Activated T-helper 1 cell treated with Interleukin-2 at 50 U/mL for 16 hours (primary cell): ENCODE results near the gene TULP4.
"Not testable (repeated sequence)": the region's sequence is repeated elsewhere in the genome, so short reads cannot be mapped to it uniquely, and the experiment has no call there.

Source experiments
- DNase-seq: peaks from one replicate; pipeline ENCODE4 v3.0.0-alpha.2; 2020; ENCODE audit warnings: low read depth

TULP4 gene

DNA sequence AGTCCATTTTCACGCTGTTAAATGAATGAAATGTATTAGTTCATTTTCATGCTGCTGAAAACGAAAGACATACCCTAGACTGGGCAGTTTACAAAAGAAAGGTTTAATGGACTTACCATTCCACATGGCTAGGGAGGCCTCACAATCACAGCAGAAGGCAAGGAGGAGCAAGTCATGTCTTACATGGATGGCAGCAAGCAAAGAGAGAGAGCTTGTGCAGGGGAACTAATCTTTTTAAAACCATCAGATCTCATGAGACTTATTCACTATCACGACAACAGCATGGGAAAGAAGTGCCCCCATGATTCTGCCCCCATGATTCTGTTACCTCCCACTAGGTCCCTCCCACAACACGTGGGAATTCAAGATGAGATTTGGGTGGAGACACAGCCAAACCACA is 79.7 kb downstream of the TULP4 start:
- not testable (repeated sequence) for DNase-seq

DNA sequence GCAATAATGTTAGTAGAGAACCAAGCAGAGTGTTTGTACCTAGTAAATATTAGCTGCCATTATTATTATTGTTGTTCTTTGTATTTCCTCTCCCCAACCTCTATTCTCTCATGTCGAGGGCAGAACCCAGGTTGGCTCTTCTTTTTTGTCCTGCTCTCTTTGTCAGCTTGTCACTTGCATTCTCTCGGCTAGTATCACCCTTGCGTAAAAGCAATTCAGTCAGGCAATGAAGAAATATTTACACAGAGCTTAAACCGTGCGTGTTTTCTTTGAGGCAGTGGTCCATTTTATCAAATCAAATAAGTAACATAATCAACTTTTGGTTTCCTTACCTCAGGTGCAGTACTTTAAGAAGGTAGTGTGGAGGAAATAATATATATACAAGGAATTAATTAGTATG is 83.9 kb downstream of the TULP4 start:
- no peak for DNase-seq

DNA sequence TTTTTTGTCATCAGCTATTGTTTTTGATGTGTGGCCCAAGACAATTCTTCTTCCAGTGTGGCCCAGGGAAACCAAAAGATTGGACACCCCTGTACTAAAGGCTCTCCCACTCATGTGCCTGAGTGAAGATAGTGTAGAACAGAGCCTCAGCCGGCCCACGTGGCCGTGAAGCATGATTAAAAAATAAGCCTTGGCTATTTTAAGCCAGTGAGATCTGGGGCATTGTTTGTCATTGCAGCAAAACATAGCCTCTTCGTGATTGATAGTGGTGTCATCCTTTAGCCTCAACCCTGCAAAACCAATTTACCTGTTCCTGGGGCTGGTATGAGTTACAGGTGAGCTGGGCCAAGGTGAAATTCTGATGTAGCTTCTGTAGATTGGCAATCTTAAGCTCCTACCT is 85.3 kb downstream of the TULP4 start:
- DNase-seq = no peak

DNA sequence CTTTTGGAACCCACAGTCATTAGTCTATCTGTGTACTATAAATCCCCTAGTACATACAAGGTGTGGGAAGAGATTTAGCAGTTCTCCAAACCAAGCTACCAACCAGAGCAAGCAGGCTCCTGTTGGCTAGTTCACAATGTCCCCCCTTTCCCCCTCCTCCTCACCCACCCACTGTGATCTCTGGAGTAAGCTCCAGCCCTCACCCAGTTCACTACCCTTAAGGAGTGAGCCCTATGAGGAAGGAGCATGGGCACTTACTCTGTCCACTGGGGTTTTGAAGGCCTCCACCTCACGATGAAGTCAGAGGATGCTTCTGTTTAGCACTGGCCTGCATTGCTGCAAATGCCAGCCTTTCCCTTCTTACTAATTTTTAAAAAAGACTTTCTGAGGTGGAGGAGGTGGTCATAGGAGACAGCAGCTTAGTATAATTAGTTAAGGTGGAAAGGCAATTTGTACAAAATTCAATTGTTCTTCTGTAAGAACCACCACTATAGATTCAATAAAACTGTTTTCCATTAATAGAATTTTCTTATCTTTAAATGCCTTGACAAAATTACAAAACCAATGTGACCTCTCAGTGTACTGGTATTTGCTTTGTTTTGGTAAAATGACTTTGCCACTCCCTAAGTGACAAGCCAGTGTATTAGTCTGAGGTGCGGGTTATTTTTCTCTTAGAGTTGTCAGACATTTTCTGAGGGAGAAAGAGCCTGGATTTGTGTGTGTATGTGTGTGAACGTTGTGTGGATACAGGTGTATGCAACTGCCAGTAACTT is 86.2 kb downstream of the TULP4 start:
- DNase-seq = no peak

GRCh38 chr6:158399040-158399700 is 86.9 kb downstream of the TULP4 start:
- DNase-seq = no peak

DNA sequence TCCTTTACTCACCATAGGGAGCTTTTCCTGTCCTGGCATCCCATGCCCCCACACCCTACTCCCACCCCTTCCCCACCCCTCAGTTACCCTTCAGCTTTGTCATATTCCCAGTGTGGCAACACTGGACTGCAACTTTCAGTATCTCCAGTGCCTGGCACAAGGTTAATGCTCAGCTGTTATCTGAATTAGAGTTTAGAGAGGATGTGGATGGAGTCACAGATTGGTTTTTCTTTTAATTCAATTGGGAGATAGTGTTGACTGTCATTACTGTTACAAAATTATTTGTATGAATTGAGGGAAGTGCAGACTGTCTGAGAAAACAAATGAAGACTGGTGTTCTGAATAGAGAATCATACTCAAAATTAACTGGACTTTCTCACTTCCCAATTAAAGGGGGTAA is 89.9 kb downstream of the TULP4 start:
- DNase-seq = no peak

DNA sequence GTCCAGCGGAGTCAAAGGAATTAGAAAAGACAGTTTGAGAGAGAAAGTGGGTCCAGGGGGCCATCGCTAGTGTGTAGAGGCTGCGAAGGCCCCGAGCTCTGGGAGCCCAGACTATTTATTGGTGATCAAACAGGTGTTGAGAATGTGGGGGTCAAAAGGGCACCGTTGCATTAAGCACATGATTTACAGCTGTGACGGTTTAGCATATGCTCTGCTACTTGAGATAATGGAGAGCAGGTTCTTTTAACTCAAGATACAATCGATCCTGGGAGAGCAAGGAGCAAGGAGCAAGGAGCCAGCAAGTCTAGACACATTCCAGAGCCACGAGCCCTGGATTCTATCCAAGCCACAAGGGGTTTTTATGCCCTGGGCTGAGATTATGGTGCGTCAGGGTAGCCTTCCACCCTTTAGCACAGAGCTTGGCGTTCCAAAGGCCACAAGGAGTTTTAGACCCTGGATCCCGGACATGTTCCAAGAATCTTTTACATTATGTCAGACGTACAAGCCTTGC is 93.1 kb downstream of the TULP4 start:
- not testable (repeated sequence) for DNase-seq

GRCh38 chr6:158405933-158406332 is 93.7 kb downstream of the TULP4 start:
- no peak for DNase-seq

- DNase-seq = no peak
Measured at GRCh38 chr6:158406736-158407135, 94.5 kb downstream of the TULP4 start.

GRCh38 chr6:158408013-158408412 is 95.7 kb downstream of the TULP4 start:
- DNase-seq = no peak

DNA sequence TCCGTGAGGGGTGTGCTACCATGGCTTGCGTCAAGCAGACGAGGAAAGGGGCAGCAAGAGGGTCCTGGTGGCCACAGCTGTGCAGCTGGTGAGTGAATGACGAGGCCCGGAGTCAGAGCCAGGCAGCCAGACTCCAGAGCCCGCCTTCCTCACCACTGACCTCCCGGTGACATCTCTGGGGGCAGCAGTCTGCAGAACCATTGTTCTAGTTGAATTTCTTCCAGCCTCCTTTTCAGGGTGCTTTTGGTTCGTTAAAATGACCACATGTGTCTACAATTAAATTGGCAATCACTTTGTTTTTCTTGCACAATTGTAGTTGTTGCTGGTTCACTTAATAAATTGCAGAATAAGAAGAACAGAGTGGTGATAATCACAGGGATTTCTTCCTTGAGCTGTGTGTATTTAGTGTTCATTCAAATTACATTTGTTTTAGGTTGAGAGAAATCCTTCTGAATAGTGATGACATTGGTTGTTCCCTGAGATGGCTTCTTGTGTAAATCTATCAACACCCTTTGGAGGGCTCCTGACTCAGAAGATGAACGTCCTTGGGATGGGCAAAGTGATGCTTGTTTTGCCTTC is 96.4 kb downstream of the TULP4 start:
- no peak for DNase-seq

- DNase-seq = no peak
Measured at GRCh38 chr6:158409451-158409850, 97.2 kb downstream of the TULP4 start.

DNA sequence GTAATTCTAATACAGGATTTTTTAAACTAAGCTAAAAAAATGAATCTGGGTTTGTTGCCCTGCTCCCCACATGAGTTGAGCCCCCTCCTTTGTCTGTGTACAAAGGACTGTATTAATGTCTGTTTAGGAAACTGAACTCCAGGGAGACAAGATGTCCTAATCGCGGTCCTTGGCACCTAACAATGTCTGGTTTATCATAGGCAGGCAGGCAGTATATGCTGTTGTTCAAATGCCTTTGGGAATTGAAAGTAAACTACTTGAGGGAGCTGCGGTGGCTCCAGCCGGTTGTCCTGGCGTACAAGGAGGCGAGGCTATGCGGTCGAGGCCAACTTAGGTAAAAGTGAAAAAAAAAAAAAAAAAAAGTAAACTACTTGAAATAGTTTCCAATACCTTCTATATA is 98.5 kb downstream of the TULP4 start:
- DNase-seq = no peak

- no peak for DNase-seq
Measured at GRCh38 chr6:158411998-158412397, 99.7 kb downstream of the TULP4 start.

DNA sequence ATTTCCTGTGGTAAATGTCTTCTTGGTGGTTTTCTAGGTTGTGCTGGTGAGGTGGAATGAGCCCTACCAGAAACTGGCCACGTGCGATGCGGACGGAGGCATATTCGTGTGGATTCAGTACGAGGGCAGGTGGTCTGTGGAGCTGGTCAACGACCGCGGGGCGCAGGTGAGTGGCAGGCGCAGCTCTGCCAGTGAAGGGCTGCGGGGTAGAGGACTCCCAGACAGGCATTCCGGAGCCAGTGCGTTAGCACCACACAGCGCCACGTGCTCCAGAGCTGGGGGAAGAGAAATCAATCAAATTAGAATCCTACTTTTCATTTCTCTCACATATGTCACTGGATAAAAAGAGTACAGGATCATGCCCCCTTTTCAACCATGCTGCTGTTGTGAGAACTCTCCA is 100.8 kb downstream of the TULP4 start:
- DNase-seq = no peak

GRCh38 chr6:158413814-158414565 is 101.7 kb downstream of the TULP4 start:
- DNase-seq = no peak

- DNase-seq = no peak
Measured at GRCh38 chr6:158414851-158415262, 102.6 kb downstream of the TULP4 start.

DNA sequence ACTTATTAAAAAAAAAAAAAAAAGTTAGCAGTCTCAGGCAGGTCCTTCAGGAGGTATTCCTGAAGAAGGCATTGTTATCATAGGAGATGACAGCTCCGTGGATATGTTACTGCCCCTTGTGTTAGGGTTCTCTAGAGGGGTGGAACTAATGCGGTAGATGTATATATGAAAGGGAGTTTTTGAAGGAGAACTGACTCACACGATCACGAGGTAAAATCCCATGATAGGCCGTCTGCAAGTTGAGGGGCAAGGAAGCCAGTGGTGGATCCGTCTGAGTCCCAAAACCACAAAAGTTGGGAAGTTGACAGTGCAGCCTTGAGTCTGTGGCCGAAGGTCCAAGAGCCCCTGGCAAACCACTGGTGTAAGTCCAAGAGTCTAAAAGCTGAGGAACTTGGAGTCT is 103.4 kb downstream of the TULP4 start:
- DNase-seq = no peak

GRCh38 chr6:158416883-158417759 is 104.9 kb downstream of the TULP4 start:
- DNase-seq = no peak

GRCh38 chr6:158417760-158418098 is 105.5 kb downstream of the TULP4 start:
- DNase-seq = no peak

DNA sequence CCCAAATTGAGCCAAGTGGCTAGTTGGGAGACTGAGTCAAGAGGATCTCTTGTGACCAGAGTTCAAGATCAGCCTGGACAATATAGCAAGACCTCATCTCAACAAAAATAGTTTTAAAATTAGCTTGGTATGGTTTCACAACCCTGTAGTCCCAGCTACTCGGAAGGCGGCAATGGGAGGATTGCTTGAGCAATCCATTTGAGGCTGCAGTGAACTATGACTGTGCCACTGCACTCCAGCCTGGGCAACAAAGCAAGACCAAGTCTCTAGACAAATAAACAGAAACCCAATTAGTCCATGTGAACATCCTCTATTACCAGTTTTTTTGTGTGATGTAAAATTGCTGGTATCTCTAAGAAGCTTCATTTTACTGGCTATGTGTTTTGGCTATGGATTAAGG is 106.2 kb downstream of the TULP4 start:
- no peak for DNase-seq
